Lung (tissue), 12 donors: ENCODE results near the gene CD44. TPM values are rescaled to one million over a fixed set of nuclear protein-coding genes. Genes with fewer than 3 reads are reported as not detected.

Source experiments
- ATAC-seq: fragments of 200-7000 bp; cut with Tn5 transposase; one replicate; pipeline ENCODE4 v1.9.1; 2020; ENCODE audit warnings: moderate number of reproducible peaks; ENCODE audit not compliant: insufficient read depth, low FRiP score
- DNase-seq, 3 donors: peaks; one replicate each; pipeline ENCODE4 v3.0.0-alpha.2; 2013 to 2017
- H3K27ac ChIP-seq, 2 donors: one replicate each; pipeline ENCODE4 v1.5.1; 2013; ENCODE audit warnings: mild to moderate bottlenecking in 2 of 2, moderate library complexity in 2 of 2, control low read depth in 1 of 2, inconsistent platforms in 1 of 2, low read depth in 1 of 2, low read length in 1 of 2
- H3K27me3 ChIP-seq, 3 donors: one replicate each; pipeline ENCODE4 v1.5.1; 2013; ENCODE audit warnings: low read length in 2 of 3; ENCODE audit not compliant: control insufficient read depth in 3 of 3, insufficient read depth in 3 of 3
- H3K36me3 ChIP-seq, 4 donors: one replicate each; pipeline ENCODE4 v1.5.1; 2013; ENCODE audit warnings: low read length in 4 of 4, mild to moderate bottlenecking in 1 of 4, moderate library complexity in 1 of 4; ENCODE audit not compliant: control insufficient read depth in 4 of 4, insufficient read depth in 4 of 4
- H3K4me1 ChIP-seq, 5 donors: one replicate each; pipeline ENCODE4 v1.5.1; 2013; ENCODE audit warnings: low read length in 5 of 5, mild to moderate bottlenecking in 2 of 5, moderate library complexity in 1 of 5; ENCODE audit not compliant: control insufficient read depth in 5 of 5, insufficient read depth in 5 of 5
- H3K4me3 ChIP-seq: one replicate; pipeline ENCODE4 v1.5.1; 2013; ENCODE audit warnings: mild to moderate bottlenecking, control low read depth, moderate library complexity
- H3K9ac ChIP-seq, 2 donors: one replicate each; pipeline ENCODE4 v1.5.1; 2013; ENCODE audit warnings: low read length in 2 of 2, control low read depth in 1 of 2; ENCODE audit not compliant: insufficient read depth in 1 of 2
- H3K9me3 ChIP-seq, 4 donors: one replicate each; pipeline ENCODE4 v1.5.1; 2013; ENCODE audit warnings: low read length in 3 of 4, mild to moderate bottlenecking in 1 of 4, moderate library complexity in 1 of 4; ENCODE audit not compliant: control insufficient read depth in 4 of 4, insufficient read depth in 3 of 4
- CTCF ChIP-seq: IDR thresholded peaks from 2 replicates; pipeline ENCODE4 v1.5.1; 2012; ENCODE audit warnings: mild to moderate bottlenecking; ENCODE audit errors: control extremely low read depth, extremely low read depth
- WGBS, 2 donors: extraction: QIAGEN DNeasy Blood & Tissue Kit; methylation state at CpG; one replicate each; pipeline ENCODE4 v1.1.7; 2013; 5-methylcytosine and 5-hydroxymethylcytosine counted together
- polyA plus RNA-seq, 2 donors: library from polyadenylated mRNA; stranded (reverse); fragments of 200-250 nt; gene quantifications; one replicate each; pipeline ENCODE4 v1.2.1, GENCODE V29; 2013
- total RNA-seq, 2 donors: library from RNA; depleted of rRNA in 1 of 2; stranded (reverse); fragments of >200 nt in 1 of 2; gene quantifications; one replicate each; pipeline ENCODE4 v1.2.1, GENCODE V29; 2014 to 2021
- donor health status: control.
- donor health status: control.
- donor health status: Bipolar disorder and iron deficiency.
- donor health status: healthy.
- donor health status: DM: yes; HTN: yes; CAD: no.

CD44 gene
- total and polyA plus RNA-seq, 4 donors, result 115 to 636 (median 544) TPM

DNA sequence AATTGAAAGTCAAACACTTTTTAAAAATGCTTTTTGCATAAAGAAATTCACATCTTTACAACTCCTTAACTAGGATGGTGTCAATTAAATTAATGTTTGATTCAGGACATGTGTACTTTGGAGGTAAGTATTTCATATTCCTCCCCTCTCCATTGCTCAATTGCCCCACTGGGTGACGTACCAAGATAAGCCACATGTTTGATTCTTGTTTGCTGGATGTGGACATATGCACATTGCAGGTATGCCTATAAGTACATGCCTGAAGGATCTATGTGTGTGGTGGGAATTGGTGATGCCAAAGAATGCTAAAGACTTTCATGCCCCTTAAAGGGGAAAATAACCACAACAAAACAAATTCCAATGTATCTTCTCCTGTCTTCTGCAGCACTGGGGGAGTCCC lies 5.8 kb downstream of the CD44 start:
- WGBS, 2 donors, result 23 to 31% methylated on average over 1 of the region's 1 CpG
- Histone ChIP-seq H3K27me3 (no peaks in the 10 kb centered on the region), H3K9me3 (no peaks in the 10 kb centered on the region), H3K36me3 (no peaks in the 10 kb centered on the region), H3K9ac (no peak overlapping the region), H3K4me1 (peaks cover 0 to 25% (median 24%) of the 10 kb centered on the region in 5 donors), H3K4me3 (no peak overlapping the region), H3K27ac (no peak overlapping the region)
- no peak for TF ChIP-seq CTCF
- no peak for DNase-seq
- no peak for ATAC-seq

DNA sequence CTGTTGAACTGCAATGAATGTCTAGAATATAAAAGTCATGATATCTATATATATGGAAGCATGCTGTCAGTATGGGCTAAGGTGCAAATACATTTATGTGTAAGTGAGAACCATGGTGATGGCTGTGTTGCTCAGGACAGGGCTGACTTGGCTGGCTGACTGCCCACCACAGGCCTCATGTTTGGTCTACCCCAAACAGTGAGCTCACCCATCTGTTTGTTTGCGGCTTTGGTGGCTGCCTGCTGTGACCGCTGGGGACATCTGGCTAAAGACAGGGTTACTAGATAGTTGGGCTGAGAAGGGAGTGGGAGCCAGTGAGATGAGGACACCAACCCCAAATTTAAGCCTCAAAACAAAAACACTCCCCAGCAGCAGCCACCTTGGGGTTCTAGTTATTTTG lies 6.3 kb downstream of the CD44 start:
- H3K9me3 ChIP-seq, result no peaks in the 10 kb centered on the region
- no peak overlapping the region for H3K4me3 ChIP-seq
- no peak for TF ChIP-seq CTCF
- H3K27me3 ChIP-seq, result no peaks in the 10 kb centered on the region
- H3K36me3 ChIP-seq, result no peaks in the 10 kb centered on the region
- H3K4me1 ChIP-seq, result peaks cover 0 to 22% (median 20%) of the 10 kb centered on the region in 5 donors
- 77 to 78% methylated on average over 2 of the region's 2 CpGs for WGBS, 2 donors
- H3K9ac ChIP-seq, result no peak overlapping the region
- DNase-seq, result no peak
- ATAC-seq, result no peak
- H3K27ac ChIP-seq, result peak overlapping the region in 1 of 2 donors; percentile 83

GRCh38 chr11:35146074-35146521 lies 7.1 kb downstream of the CD44 start:
- 59 to 84% methylated on average over 7 of the region's 7 CpGs for WGBS, 2 donors
- H3K4me1 ChIP-seq, result peaks cover 0 to 23% (median 12%) of the 10 kb centered on the region in 5 donors

More at GRCh38 chr11:35146074-35146521, 7.1 kb downstream of the CD44 start:
- H3K9me3 ChIP-seq, result no peaks in the 10 kb centered on the region
- H3K36me3 ChIP-seq, result no peaks in the 10 kb centered on the region
- DNase-seq (no peak), ATAC-seq (no peak)
- H3K27ac ChIP-seq, result peak overlapping the region in 1 of 2 donors; percentile 20
- no peaks in the 10 kb centered on the region for H3K27me3 ChIP-seq
- H3K4me3 ChIP-seq, result no peak overlapping the region
- TF ChIP-seq CTCF, result no peak
- H3K9ac ChIP-seq, result no peak overlapping the region
